Activated CD4-positive, alpha-beta T cell treated with anti-CD3 and anti-CD28 coated beads, Interleukin-2, amount 10 ng/mL, durations not matched to agents 7 days and 5 days (primary cell): ENCODE data around the gene SPRR2F. TPM values are rescaled to one million over a fixed set of nuclear protein-coding genes. Genes with fewer than 3 reads are reported as not detected.

ENCODE experiments used
- total RNA-seq, 2 experiments: library from RNA; stranded (reverse); gene quantifications; one replicate each; pipeline ENCODE4 v1.2.3, GENCODE V29; 2021

Gene SPRR2F
- total RNA-seq, 2 experiments from 2014 or later, result not detected

Other genes starting within 250 kb of the SPRR2F start
- not detected for gene SMCP, start 235.2 kb downstream of the SPRR2F start, total RNA-seq
- gene IVL, start 205.0 kb downstream of the SPRR2F start, total RNA-seq, result not detected
- gene SPRR5, start 166.3 kb downstream of the SPRR2F start, total RNA-seq, result not detected
- gene SPRR4, start 142.9 kb downstream of the SPRR2F start, total RNA-seq, result not detected
- gene SPRR1A, start 129.4 kb downstream of the SPRR2F start, total RNA-seq, result not detected
- gene SPRR3, start 111.8 kb downstream of the SPRR2F start, total RNA-seq, result not detected
- gene SPRR1B, start 82.3 kb downstream of the SPRR2F start, total RNA-seq, result not detected
- gene SPRR2D, start 72.4 kb downstream of the SPRR2F start, total RNA-seq, result not detected
- not detected for gene SPRR2A, start 56.0 kb downstream of the SPRR2F start, total RNA-seq
- gene SPRR2B, start 41.9 kb downstream of the SPRR2F start, total RNA-seq, result not detected
- gene SPRR2E, start 19.0 kb downstream of the SPRR2F start, total RNA-seq, result not detected
- gene SPRR2G, start 37.4 kb upstream of the SPRR2F start, total RNA-seq, result not detected
- gene LELP1, start 89.9 kb upstream of the SPRR2F start, total RNA-seq, result not detected
- not detected for gene PRR9, start 104.1 kb upstream of the SPRR2F start, total RNA-seq
- not detected for gene LORICRIN, start 146.2 kb upstream of the SPRR2F start, total RNA-seq
- not detected for gene PGLYRP3, start 199.4 kb upstream of the SPRR2F start, total RNA-seq
- not detected for gene PGLYRP4, start 235.3 kb upstream of the SPRR2F start, total RNA-seq
- under 1 TPM in 1 of 2 experiments, not detected in 1; 0.77 TPM for gene S100A9, start 244.3 kb upstream of the SPRR2F start, total RNA-seq